Activated CD4-positive, alpha-beta memory T cell treated with anti-CD3 and anti-CD28 coated beads, Interleukin-2, amount 10 ng/mL, durations not matched to agents 7 days and 5 days (primary cell): ENCODE data around the gene PHLDB1. TPM values are rescaled to one million over a fixed set of nuclear protein-coding genes. Genes with fewer than 3 reads are reported as not detected.
A peak's percentile ranks its signal among the peaks of the same experiment; 100 is the strongest.
"Not testable (repeated sequence)": the region's sequence is repeated elsewhere in the genome, so short reads cannot be mapped to it uniquely, and the experiment has no call there.

ENCODE experiments used
- CTCF ChIA-PET: fragments of 350-600 bp; sonication (Branson Sonifier 250); formaldehyde crosslinking; loops from one replicate; lab custom pipeline; 2021; ENCODE audit warnings: antibody characterized with exemption, inconsistent platforms; lab: Charles Lee
- POLR2A ChIA-PET: fragments of 350-600 bp; sonication (Branson Sonifier 250); formaldehyde crosslinking; loops from one replicate; lab custom pipeline; 2021; ENCODE audit warnings: antibody characterized with exemption; lab: Charles Lee
- DNase-seq: peaks from one replicate; pipeline ENCODE4 v3.0.0-alpha.2; 2020
- H3K27ac Mint-ChIP-seq: one replicate; pipeline ENCODE4 v1.8.0; 2021; ENCODE audit warnings: mild to moderate bottlenecking, mixed read lengths
- H3K27me3 Mint-ChIP-seq: one replicate; pipeline ENCODE4 v1.8.0; 2021; ENCODE audit warnings: mixed read lengths
- H3K36me3 Mint-ChIP-seq: one replicate; pipeline ENCODE4 v1.8.0; 2021; ENCODE audit warnings: low read depth, mixed read lengths
- H3K4me1 Mint-ChIP-seq: one replicate; pipeline ENCODE4 v1.8.0; 2021; ENCODE audit warnings: mixed read lengths
- H3K4me3 Mint-ChIP-seq: one replicate; pipeline ENCODE4 v1.8.0; 2021; ENCODE audit warnings: mild to moderate bottlenecking, mixed read lengths
- H3K9me3 Mint-ChIP-seq: one replicate; pipeline ENCODE4 v1.8.0; 2021; ENCODE audit warnings: mixed read lengths
- total RNA-seq, 2 experiments: library from RNA; stranded (reverse); gene quantifications; one replicate each; pipeline ENCODE4 v1.2.3, GENCODE V29; 2021

PHLDB1 gene
- total RNA-seq, 2 experiments from 2014 or later = 0.53 to 0.63 TPM

DNA sequence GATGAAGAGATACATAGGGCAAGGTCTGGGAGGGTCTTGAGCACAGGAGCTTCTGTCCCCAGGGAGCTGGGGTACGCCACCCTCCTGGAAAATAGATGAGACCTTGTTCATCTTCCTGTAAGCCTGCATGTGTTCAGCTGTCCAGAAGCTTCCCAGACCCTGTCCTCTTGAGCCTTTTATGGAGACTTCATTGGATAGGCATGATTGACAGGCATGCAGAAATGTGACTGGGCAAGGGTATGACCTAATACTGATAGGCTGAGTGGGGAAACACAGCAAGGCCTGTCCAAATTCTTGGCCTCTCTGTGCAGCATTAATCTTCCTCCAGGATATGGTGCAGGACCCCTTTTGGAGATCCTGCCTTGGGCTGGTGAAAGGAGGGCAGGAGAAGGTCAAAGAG, 19.5 kb upstream of the PHLDB1 start:
- DNase-seq = no peak
- H3K27me3 Mint-ChIP-seq = no peaks in the 10 kb centered on the region
- CTCF ChIA-PET = no interaction called here
- no peaks in the 10 kb centered on the region for H3K9me3 Mint-ChIP-seq
- no peak overlapping the region for H3K4me3 Mint-ChIP-seq
- POLR2A ChIA-PET = no interaction called here
- no peak overlapping the region for H3K27ac Mint-ChIP-seq
- no peaks in the 10 kb centered on the region for H3K4me1 Mint-ChIP-seq
- peaks cover 74% of the 10 kb centered on the region for H3K36me3 Mint-ChIP-seq

DNA sequence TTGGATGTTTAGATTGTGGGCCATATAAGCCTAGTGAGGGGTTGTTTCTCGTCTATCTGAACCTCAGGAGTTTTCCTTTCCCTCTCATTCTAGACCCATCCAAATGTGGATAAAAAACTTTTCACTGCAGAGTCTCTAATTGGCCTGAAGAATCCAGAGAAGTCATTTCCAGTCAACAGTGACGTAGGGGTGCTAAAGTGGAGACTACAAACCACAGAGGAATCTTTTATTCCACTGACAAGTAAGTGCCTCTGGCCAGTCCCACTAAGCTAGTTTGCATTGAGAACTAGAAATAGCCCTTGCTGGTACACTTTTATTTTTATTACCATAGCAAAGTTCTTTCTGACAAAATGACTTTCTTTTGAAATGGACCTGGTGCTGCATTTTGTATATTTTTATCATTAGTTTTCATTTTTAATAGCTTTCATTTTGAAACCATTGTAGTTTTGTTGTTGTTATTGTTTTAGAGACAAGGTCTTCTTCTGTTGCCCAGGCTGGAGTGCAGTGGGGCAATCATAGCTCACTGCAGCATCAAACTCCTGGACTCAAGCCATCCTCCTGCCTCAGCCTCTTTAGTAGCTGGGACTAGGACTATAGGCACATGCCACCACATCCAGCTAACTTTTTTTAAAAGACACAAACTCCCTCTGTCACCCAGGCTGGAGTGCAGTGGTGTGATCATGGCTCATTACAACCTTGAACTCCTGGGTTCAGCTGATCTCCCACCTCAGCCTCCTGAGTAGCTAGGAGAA, 14.6 kb upstream of the PHLDB1 start:
- ChIA-PET CTCF (interaction anchor here (0.7 to 3.7 kb wide), 4 partner anchors 18 to 140 kb away, joined by 3 to 69 read pairs (median 3); no protein-coding TSS in a partner anchor), POLR2A (interaction anchor here (0.8 to 1.5 kb wide), 3 partner anchors 9 to 214 kb away, joined by 3 read pairs; no protein-coding TSS in a partner anchor)
- H3K36me3 Mint-ChIP-seq = peaks cover 74% of the 10 kb centered on the region
- DNase-seq = no peak
- H3K27ac Mint-ChIP-seq = no peak overlapping the region
- H3K4me3 Mint-ChIP-seq = no peak overlapping the region
- H3K4me1 Mint-ChIP-seq = peaks cover 22% of the 10 kb centered on the region
- H3K9me3 Mint-ChIP-seq = no peaks in the 10 kb centered on the region
- H3K27me3 Mint-ChIP-seq = no peaks in the 10 kb centered on the region

DNA sequence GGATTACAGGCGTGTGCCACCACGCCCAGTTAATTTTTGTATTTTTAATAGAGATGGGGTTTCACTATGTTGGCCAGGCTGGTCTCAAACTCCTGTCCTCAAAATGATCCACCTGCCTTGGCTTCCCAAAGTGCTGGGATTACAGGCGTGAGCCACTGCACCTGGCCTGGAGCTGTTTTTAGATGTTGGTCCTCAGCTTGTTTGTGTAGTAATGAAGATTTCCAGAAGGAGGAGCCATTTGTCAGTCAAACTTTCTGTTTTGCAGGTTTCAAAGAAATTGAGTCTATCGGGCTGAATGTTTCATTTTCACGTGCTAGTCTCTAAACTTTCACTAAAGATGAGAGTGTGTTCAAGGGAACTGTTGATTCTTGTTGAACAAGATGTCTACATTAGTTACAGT, 12.4 kb upstream of the PHLDB1 start:
- not testable (repeated sequence) for H3K27me3 Mint-ChIP-seq, DNase-seq, H3K27ac Mint-ChIP-seq, H3K9me3 Mint-ChIP-seq, H3K4me3 Mint-ChIP-seq
- POLR2A ChIA-PET = interaction anchor here (0.6 to 1.6 kb wide), 5 partner anchors 9 to 197 kb away, joined by 3 to 8 read pairs (median 3); partner anchors contain the start of gene ARCN1
- CTCF ChIA-PET = interaction anchor here (0.7 to 3.7 kb wide), 11 partner anchors 9 to 283 kb away, joined by 3 to 69 read pairs (median 4); no protein-coding TSS in a partner anchor
- Mint-ChIP-seq H3K36me3 (peaks cover 74% of the 10 kb centered on the region), H3K4me1 (peaks cover 22% of the 10 kb centered on the region)

DNA sequence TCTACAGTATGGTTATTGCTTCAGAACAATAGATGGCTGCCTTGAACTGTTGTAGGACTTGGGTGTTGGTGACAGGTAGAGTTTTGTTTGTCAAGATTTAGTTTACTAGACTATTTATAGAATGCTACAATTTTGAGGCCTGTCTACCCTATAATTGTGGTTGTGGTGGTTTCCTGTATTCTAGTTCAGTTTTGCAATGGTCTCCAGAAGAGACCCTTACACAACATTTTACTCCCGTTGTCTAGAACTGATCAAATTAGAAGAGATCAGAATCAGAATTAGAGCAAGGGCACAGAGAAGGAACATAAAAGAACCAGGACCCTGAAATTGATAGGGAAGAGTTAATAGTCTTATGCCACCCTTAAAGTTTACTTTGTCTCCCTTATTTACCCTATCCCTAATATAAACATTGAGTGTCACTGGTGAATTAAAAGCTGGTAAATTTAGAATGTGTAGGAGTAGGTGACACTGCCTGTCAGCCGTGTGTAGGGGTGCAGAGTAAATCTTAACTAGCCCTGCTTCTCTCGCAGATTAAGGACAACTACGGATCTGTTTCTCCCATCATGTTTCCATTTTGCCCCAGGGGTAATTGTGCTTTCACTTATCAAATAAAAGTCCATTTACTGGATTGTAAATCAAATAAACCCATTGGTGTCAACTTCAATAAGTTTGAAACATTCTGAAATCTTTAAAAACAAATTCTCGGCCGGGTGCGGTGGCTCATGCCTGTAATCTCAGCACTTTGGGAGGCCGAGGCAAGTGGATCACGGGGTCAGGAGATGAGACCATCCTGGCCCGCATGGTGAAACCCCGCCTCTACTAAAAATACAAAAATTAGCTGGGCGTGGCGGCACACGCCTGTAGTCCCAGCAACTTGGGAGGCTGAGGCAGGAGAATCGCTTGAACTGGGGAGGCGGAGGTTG, 10.9 kb upstream of the PHLDB1 start:
- Mint-ChIP-seq H3K4me3 (no peak overlapping the region), H3K4me1 (peaks cover 22% of the 10 kb centered on the region), H3K36me3 (peaks cover 70% of the 10 kb centered on the region), H3K27ac (peak overlapping the region; percentile 19), H3K9me3 (no peaks in the 10 kb centered on the region), H3K27me3 (no peaks in the 10 kb centered on the region)
- DNase-seq = no peak
- ChIA-PET POLR2A (no interaction called here), CTCF (interaction anchor here (1.8 to 3.7 kb wide), 2 partner anchors 8 to 15 kb away, joined by 8 to 69 read pairs; no protein-coding TSS in a partner anchor)

DNA sequence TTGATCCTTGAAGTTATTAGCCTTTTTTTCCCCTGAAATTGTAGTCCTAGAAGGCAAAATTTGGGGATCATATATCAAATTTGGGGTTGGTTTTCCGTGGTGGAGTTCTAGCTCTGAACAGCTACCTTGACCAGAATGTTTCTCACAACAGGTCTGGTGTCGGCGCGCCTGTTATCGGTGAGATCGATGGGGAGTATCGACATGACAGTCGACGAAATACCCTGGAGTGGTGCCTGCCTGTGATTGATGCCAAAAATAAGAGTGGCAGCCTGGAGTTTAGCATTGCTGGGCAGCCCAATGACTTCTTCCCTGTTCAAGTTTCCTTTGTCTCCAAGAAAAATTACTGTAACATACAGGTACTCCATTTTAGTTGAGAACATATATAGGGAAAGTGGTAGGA, 9.9 kb upstream of the PHLDB1 start:
- POLR2A ChIA-PET = no interaction called here
- H3K9me3 Mint-ChIP-seq = no peaks in the 10 kb centered on the region

DNA sequence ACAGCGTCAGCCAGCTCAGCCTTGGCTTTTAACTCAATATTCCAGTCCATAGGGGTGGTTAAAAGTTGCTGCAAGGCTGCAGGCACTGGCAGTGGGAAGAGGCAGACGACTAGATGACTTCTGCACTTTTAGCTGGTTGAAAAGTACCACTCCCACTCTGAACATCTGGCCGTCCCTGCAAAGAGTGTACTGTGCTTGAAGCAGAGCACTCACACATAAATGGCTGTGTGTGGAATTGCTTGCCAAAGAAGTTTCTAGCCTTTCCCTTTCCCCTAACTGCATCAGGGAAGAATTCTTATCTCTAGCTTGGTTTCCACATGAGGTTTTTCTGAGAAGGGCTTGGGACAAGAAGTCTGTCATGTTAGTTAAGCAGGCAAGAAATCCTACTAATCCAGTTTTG, 5.1 kb upstream of the PHLDB1 start:
- Mint-ChIP-seq H3K4me1 (peaks cover 5% of the 10 kb centered on the region), H3K9me3 (no peaks in the 10 kb centered on the region), H3K4me3 (no peak overlapping the region), H3K27ac (no peak overlapping the region), H3K27me3 (peaks cover 12% of the 10 kb centered on the region), H3K36me3 (peaks cover 44% of the 10 kb centered on the region)
- CTCF ChIA-PET = interaction anchor here (1.6 kb wide), 1 partner anchor 87 kb away, joined by 3 read pairs; no protein-coding TSS in a partner anchor
- DNase-seq = no peak
- POLR2A ChIA-PET = no interaction called here

More for the DNA sequence above, 9.9 kb upstream of the PHLDB1 start:
- no peak for DNase-seq
- Mint-ChIP-seq H3K36me3 (peaks cover 76% of the 10 kb centered on the region), H3K27ac (no peak overlapping the region), H3K4me1 (peaks cover 22% of the 10 kb centered on the region), H3K4me3 (no peak overlapping the region), H3K27me3 (no peaks in the 10 kb centered on the region)
- CTCF ChIA-PET = interaction anchor here (0.9 kb wide), 1 partner anchor 14 kb away, joined by 5 read pairs; no protein-coding TSS in a partner anchor

DNA sequence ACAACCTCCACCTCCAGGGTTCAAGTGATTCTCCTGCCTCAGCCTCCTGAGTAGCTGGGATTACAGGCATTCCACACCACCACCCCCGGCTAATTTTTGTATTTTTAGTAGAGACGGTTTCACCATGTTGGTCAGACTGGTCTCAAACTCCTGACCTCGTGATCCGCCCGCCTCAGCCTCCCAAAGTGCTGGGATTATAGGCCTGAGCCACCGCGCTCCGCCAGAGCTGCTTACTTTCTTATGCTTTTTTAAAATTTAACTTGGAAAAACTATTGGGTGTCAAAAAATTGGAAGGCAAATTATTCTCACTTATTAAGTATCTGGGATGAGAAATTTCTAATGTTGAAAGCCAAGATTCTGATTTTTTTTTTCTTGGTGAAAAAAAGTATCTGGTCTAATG, 3.7 kb upstream of the PHLDB1 start:
- not testable (repeated sequence) for H3K27ac Mint-ChIP-seq, H3K4me3 Mint-ChIP-seq, H3K9me3 Mint-ChIP-seq, H3K4me1 Mint-ChIP-seq, DNase-seq
- Mint-ChIP-seq H3K27me3 (peaks cover 18% of the 10 kb centered on the region), H3K36me3 (peaks cover 38% of the 10 kb centered on the region)
- CTCF ChIA-PET = interaction anchor here (1.3 to 1.9 kb wide), 2 partner anchors 8 to 10 kb away, joined by 4 to 8 read pairs; no protein-coding TSS in a partner anchor
- POLR2A ChIA-PET = interaction anchor here (0.7 to 1.1 kb wide), 4 partner anchors 8 to 31 kb away, joined by 3 read pairs; partner anchors contain the start of gene ARCN1

DNA sequence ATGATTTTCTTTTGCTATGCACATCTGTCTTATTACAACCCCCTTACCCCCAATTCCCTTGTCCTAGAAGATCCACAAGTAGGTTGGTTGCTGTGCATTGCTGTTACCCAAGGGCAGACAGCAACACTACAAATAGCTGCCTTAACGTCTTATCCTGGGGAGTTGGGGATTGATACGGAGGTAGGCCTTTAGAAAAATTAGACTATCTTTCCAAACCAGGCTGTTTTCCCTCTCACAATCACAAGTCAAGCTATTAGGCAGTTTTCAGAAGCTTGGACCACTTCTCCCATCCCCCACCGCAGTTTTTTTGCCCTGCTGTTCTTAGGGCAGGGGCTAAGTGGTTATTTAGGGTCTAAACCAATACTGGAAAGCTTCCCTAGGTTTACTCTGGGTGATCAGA, 2.8 kb upstream of the PHLDB1 start:
- Mint-ChIP-seq H3K4me3 (no peak overlapping the region), H3K27me3 (peaks cover 27% of the 10 kb centered on the region), H3K4me1 (peaks cover 16% of the 10 kb centered on the region), H3K9me3 (no peaks in the 10 kb centered on the region), H3K27ac (no peak overlapping the region), H3K36me3 (peaks cover 40% of the 10 kb centered on the region)
- ChIA-PET POLR2A (interaction anchor here (0.9 to 1.1 kb wide), 2 partner anchors 9 to 32 kb away, joined by 3 read pairs; partner anchors contain the start of gene ARCN1), CTCF (interaction anchor here (0.6 to 1.9 kb wide), 3 partner anchors 9 to 208 kb away, joined by 3 to 8 read pairs (median 4); no protein-coding TSS in a partner anchor)
- no peak for DNase-seq

DNA sequence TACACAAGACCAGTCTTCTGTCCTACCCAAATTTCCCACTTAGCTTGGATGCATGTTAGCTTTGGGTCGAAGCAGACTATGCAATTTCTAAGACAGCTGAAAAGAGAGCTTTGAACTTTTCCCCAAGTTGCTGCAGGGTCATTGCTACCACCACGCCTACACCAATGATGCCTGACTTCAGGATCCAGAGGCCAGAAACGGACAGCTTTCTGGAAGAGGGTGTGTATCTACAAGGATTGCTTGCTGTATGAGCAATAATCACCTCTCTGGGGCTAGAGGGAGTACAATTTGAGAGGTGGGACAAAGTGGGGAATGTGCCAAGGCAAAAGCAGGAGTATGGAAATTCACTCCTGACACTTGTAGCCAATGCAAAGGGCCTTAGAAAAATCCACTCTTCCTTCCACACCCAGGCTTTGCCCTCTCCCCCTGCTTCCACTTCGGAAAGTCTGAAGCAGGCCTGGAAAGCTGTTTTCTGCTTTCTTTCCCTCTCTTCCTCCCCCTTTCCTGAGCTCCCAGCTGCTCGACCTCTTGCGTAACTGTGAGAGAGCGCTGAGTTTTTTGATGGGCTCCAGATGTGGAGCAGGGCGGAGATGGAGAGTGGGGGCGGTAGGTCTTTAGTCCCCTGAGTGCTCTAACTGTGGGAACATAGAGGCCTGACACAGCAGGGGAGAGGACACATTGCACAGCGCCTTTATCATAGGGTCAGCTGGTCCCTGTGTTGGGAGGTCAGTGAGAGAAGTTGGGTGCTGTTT, 2.1 kb upstream of the PHLDB1 start:
- H3K27me3 Mint-ChIP-seq = peaks cover 34% of the 10 kb centered on the region
- no peaks in the 10 kb centered on the region for H3K9me3 Mint-ChIP-seq
- no peak for DNase-seq
- H3K27ac Mint-ChIP-seq = no peak overlapping the region
- H3K36me3 Mint-ChIP-seq = peaks cover 33% of the 10 kb centered on the region
- POLR2A ChIA-PET = interaction anchor here (1.0 kb wide), 1 partner anchor 23 kb away, joined by 3 read pairs; no protein-coding TSS in a partner anchor
- peaks cover 21% of the 10 kb centered on the region for H3K4me1 Mint-ChIP-seq
- CTCF ChIA-PET = interaction anchor here (0.6 to 1.9 kb wide), 3 partner anchors 8 to 209 kb away, joined by 3 to 8 read pairs (median 4); no protein-coding TSS in a partner anchor
- no peak overlapping the region for H3K4me3 Mint-ChIP-seq

DNA sequence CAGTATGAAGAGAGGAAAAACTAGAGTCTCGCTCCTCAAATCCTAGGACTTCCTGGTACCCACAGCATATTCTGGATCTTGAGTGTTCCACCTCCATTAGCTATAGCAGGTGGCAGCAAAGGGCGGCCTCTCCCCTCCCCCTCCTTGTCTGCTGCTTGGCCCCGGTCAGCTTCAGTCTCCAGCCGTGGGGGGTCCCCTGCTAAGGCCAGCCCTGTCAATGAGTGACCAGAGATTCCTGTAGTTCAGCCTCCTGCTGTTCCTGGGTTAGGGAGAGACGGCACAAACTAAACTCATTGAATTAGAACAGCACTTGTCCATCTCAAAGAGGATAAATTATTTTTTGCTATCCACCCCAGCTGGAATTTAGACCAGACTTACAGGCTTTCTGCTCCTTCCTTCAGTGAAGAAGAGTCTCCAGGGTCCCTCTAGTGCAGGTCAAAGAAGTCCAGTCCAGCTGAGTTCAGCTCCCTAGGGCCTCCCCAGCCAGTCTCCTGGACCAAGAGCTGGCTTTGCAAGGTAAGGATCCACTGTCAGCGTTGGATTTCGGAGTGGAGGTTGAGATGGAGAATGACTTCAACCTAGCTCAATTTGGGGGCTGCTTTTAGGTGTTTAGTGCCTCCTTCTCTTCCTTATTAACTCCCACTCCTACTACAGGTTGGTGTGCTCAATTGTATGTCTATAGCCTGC, 1.1 kb upstream of the PHLDB1 start:
- DNase-seq = no peak
- peak overlapping the region; percentile 24 for H3K4me3 Mint-ChIP-seq
- H3K36me3 Mint-ChIP-seq = peaks cover 28% of the 10 kb centered on the region
- peaks cover 25% of the 10 kb centered on the region for H3K4me1 Mint-ChIP-seq
- no peaks in the 10 kb centered on the region for H3K9me3 Mint-ChIP-seq
- ChIA-PET CTCF (interaction anchor here (1.7 kb wide), 1 partner anchor 34 kb away, joined by 4 read pairs; no protein-coding TSS in a partner anchor), POLR2A (interaction anchor here (1.0 to 1.2 kb wide), 2 partner anchors 11 to 24 kb away, joined by 3 read pairs; no protein-coding TSS in a partner anchor)
- H3K27me3 Mint-ChIP-seq = peaks cover 37% of the 10 kb centered on the region
- H3K27ac Mint-ChIP-seq = no peak overlapping the region

DNA sequence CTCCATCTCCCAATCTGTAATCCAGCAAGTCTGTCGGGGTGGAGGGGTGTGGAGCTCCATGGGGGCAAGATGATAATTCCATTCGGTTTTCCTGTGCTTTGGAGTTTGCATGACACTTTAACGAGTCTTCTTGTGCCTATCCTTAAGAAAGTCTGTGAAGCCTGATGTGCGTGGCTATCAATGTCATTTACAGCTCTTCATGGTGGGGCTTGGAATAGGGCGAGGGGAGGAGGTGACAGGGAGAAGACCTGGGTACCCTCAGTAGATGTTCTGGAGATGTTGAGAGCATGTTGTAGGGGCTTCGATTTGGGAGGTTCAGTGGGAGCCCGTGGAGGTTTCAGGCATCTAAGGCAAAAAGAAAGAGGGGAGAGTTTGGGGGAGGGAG, 579 bp upstream of the PHLDB1 start:
- H3K4me3 Mint-ChIP-seq = peak overlapping the region; percentile 24
- H3K4me1 Mint-ChIP-seq = peaks cover 26% of the 10 kb centered on the region
- H3K36me3 Mint-ChIP-seq = peaks cover 23% of the 10 kb centered on the region
- ChIA-PET POLR2A (interaction anchor here (1.0 to 1.2 kb wide), 2 partner anchors 12 to 34 kb away, joined by 3 read pairs; no protein-coding TSS in a partner anchor), CTCF (interaction anchor here (1.7 kb wide), 1 partner anchor 34 kb away, joined by 4 read pairs; no protein-coding TSS in a partner anchor)
- no peak overlapping the region for H3K27ac Mint-ChIP-seq
- no peak for DNase-seq
- H3K9me3 Mint-ChIP-seq = no peaks in the 10 kb centered on the region
- H3K27me3 Mint-ChIP-seq = peaks cover 38% of the 10 kb centered on the region
